NCI-H2029 (cell line): ENCODE measurements around the gene EHD1.

Source experiments
- DNase-seq: peaks from one replicate; lab custom pipeline; 2025; lab: John Stamatoyannopoulos, UW

The EHD1 gene

DNA sequence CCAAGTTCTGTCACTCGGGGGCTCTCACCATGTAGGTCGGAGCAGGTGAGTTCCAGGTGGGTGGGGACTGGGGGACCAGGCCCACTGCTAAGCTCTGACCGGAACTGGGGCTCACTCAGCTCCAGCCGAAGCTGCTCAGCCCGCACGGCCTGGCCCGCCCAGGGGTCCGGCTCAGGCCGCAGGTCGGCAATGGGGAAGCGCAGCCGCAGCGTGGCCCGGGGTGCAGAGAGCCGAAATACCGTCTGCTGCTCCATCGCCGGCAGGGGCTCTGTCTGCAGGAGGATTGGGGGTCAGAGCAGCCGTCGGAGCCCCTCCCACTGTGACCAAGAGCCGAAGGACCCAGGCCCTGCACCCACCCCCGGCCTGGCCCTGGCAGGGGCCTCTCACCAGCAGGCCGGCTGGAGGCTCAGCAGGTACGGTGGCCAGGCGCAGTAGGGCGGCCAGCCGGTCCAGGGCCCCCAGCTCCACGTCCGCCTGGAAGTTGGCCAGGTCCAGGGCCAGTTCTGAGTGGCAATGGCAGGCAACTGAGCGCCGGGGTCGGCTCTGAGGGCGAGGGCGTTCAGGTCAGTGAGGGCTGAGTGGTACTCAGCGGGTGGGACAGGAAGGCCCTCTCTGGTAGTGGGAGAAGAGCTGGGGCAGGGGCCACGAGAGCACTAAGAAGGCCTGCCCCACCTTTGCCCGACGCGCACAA lies 31.4 kb upstream of the EHD1 start:
- no peak for DNase-seq

- DNase-seq, result no peak
Measured at GRCh38 chr11:64908766-64909165, 30.3 kb upstream of the EHD1 start.

- DNase-seq, result no peak
Measured at GRCh38 chr11:64906314-64906635, 27.9 kb upstream of the EHD1 start.

- DNase-seq, result no peak
Measured at GRCh38 chr11:64905516-64906313, 27.3 kb upstream of the EHD1 start.

GRCh38 chr11:64903291-64903833 lies 24.9 kb upstream of the EHD1 start:
- no peak for DNase-seq

GRCh38 chr11:64902102-64902900 lies 23.9 kb upstream of the EHD1 start:
- no peak for DNase-seq

DNA sequence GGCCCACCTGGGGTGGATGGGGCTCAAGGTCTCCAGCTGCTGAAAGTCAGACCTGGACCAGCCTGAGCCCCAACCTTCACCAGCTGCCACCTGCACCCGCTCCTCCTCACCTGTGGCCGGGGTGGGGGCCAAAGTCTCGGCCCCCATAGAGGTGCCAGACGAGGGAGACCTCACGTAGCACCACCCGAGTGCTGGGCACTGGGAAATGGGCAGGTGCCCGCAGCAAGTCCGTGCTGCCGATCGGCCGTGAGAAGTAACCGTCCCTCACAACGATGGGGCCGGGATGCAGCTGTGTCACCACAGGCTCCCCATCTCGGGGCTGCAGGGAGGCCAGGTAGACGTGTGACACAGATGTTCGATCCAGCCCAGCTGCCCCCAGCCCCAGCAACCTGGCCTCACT lies 22.4 kb upstream of the EHD1 start:
- no peak for DNase-seq

DNA sequence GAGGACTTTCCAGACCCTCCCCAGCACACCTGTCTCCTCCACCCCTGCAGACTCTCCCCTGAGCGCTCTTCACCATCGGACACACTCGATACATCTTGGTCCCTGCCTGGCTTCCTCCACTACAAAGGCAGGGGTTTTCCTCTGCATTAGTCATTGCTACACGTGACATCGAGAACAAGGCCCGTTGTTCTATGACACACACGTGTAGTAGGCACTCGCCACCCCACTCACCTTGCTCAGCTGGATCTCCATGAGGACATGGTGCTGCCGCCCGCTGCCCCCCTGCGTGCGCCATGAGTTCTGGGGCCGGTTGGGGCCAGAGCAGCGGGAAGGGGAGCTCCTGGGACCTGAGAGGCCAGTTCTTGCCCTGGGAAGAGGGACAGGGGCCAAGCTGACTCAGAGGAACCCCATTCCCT lies 21.9 kb upstream of the EHD1 start:
- no peak for DNase-seq

DNA sequence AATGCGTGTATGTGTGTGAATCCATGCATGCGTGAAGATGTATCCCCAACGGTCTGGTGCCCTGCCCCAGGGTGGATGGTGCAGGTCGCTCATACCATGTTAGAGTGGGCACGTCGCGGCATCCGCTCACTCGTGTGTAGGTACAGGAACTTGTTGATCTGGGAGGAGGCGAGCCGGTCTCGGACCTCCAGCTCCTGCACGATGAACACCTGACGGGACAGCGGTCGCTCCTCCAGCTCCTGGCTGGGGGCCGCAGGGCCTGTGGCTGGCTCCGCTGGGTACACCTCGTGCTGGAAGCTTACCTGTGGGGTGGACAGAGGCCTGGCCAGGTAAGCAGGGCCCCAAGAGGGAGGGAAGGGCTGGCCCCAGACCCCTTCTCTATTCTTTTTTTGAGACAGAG lies 20.1 kb upstream of the EHD1 start:
- no peak for DNase-seq

GRCh38 chr11:64898076-64898445 lies 19.6 kb upstream of the EHD1 start:
- DNase-seq, result no peak

- no peak for DNase-seq
Measured at GRCh38 chr11:64897381-64898075, 19.1 kb upstream of the EHD1 start.

DNA sequence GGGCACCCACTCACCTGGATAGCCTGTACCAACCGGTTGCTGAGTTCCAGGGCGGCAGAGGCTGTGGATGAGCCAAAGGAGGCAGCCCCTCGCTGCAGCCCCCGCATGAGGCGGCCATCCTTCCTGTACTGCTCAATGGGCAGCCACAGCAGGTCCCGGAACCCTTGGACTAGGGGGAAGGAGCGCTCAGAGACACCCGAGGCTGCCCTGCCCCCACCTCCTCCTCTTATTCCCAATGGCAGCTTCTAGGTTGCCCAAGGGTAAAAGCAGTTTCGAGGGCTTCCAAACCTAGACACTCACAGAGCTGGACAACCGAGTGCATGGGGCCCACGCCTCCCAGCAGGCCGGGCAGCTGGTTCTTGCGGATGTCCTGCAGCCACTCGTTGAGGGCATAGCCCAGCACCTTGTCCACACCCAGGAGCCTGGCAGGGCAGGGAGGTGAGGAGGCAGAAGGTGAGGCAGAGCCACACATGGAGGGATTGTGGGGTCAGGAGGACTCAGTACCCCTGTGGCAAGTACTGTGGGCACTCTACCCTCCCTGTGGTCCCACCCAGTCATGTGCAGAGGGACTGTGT lies 18.1 kb upstream of the EHD1 start:
- no peak for DNase-seq

DNA sequence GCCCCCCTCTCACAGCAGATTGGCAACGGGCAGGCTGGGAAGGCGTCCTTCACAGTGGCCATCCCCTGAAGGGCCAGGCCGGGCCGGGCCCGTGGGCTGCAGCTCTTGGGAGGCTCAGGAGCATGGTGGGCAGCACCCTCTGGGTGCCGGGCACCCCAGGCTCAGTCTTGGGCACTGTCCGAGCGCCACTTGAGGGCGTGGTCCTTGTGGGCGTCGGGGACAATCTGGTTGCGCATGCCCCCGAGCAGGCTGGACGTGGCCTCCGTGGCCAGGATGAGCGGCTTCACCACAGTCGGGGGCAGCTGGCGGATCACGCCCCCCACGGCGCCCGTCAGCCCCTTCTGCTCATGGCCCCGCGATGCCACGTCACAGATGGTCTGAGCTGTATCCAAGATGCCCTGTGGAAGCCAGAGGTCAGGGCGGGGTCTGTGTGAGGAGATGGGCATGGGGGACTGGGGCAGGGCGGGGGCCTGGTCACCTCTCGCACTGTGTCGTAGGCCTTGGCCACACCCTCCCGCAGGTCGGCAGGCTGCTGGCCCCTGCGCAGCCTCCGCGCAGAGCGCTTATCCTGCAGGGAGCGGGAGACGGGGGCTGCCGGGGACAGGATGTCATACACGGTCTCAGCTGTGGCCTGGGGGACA lies 16.5 kb upstream of the EHD1 start:
- no peak for DNase-seq

DNA sequence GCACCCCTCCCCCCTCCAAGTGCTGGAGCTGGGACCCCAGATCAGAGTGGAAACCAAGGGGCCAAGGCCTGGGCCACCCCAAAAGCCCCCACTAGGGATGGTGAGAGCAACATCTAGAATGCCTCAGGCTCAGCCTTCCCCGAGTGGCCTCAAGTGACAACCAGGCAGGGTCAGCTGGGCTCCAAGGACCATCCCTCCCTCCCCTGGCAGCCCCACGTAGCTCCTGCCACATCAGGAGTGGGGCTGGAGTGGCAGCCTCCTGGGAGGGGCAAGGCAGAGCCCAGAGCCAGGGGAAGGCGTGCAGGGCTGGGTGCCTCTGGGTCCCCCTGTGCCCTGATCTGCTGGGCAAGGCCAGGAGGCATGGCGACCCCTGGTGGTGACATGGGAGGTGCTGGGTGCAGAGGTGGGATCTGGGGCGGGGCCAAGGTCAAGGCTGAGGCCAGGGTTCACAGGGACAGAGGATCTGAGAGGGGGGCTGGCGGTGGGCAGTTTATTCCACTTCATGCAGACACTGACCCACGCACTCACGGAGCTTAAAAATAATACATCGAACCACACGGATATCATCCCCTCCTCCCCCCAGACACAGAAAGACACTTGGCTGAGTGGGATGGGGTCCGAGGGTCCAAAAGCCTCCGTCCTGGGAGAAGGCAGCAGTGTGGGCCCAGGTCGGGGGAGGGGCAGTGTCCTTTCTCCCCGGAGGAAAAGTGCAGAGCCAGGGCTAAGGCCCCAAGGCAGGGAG lies 15.8 kb upstream of the EHD1 start:
- peak; percentile 34 for DNase-seq

DNA sequence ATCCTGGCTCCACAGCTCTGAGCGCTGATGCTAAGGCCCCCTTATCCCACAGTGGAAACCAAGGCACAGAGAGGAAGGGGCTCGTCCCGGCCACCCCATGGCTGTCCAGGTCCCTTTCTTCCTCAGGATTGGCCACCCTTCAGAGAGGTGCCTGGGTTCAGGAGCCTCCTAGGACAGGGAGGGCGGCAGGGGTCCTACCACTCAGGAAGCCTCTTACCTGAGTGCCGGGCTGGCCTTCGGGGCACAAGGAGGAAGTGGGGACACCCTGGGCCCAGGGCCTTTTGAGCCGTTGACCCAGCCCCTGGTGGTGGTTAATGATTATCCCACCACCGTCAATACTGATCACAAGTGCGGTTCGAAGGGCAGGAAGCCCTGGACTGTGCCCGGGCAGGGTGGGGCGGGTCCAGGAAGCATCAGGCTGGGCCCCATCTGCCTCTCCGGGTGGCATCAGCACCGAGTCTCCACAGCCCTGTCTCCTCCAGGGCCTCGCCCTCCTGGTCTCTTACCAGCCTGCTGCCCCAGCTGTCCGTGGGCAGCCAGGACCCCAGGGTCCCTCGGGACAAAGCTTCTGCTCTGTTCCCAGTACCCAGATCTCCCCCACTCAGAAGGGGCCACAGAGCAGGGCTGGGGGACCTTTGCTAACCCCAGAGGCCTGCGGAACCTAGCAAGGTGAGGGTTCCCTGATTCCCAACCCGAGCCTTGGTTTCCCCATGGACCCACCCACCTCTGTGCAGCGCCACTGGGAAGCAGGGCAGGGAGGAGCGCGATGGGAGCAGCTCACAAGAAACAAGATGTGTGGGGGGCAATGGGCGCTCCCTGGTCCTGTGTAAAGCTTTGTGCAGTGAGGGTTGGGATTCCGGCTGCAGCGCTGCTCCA lies 15.0 kb upstream of the EHD1 start:
- no peak for DNase-seq

GRCh38 chr11:64892838-64893193 lies 14.4 kb upstream of the EHD1 start:
- no peak for DNase-seq

GRCh38 chr11:64892411-64892831 lies 14.0 kb upstream of the EHD1 start:
- DNase-seq, result no peak

DNA sequence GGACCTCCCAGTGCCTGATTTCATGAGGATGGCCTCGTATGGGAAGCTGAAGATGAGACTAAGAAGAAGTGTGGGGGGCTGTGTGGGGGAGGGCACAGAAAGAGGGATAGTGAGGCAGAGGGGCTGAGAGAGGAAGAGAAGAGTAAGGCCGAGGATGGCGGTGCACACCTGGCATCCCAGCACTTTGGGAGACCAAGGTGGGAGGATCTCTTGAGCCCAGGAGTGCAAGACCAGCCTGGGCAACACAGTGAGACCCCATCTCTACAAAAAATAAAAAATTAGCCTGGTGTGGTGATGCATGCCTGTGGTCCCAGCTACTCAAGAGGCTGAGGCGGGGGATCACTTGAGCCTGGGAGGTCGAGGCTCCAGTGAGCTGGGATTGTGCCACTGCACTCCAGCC lies 13.5 kb upstream of the EHD1 start:
- DNase-seq, result no peak

- no peak for DNase-seq
Measured at GRCh38 chr11:64891215-64891848, 12.9 kb upstream of the EHD1 start.
